GM12878 (cell line): Measurements from ENCODE around the gene NPM1.

Source experiments
- HDAC6 ChIP-seq: fragments of 200-600 bp; sonication (generic); IDR thresholded peaks from one replicate; pipeline ENCODE4 v1.8.0; 2017; ENCODE audit warnings: antibody characterized with exemption; ENCODE audit not compliant: unreplicated experiment
- POLR2A ChIP-seq: IDR thresholded peaks from 2 replicates; pipeline ENCODE4 v1.6.1; 2011; ENCODE audit warnings: low read depth, mild to moderate bottlenecking, low read length
- TAF1 ChIP-seq: IDR thresholded peaks from 2 replicates; pipeline ENCODE4 v1.6.1; 2011; ENCODE audit warnings: mild to moderate bottlenecking, low read depth, low read length, borderline replicate concordance
- WRNIP1 ChIP-seq: IDR thresholded peaks from 2 replicates; pipeline ENCODE4 v1.6.1; 2011; ENCODE audit warnings: low read depth, low read length, improper control_type of control experiment, borderline replicate concordance

DNA sequence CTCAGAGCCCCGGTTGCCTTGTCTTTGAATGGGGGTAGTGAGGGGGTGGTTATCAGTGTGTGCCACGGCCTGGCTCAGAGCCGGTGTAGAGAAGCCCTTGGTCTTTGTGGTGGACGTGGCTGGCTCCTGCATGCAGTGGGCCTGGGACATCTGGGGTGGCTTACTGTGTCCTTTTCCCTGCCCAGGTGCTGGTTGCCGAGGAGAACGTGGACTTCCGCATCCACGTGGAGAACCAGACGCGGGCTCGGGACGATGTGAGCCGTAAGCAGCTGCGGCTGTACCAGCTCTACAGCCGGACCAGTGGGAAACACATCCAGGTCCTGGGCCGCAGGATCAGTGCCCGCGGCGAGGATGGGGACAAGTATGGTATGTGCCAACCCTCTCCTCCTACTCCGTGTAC lies 48.3 kb downstream of the NPM1 start:
- TF ChIP-seq HDAC6: no peak
- TF ChIP-seq POLR2A: no peak
- TF ChIP-seq TAF1: no peak
- TF ChIP-seq WRNIP1: no peak
